GM13977 (cell line): ENCODE data around the gene LAPTM5.

Source experiments
- DNase-seq: peaks from one replicate; pipeline ENCODE4 v3.0.0; 2012; ENCODE audit warnings: low spot score
- in situ Hi-C: fragments of 300-500 bp; cut with MboI; formaldehyde crosslinking; loops from one replicate; pipeline ENCODE4 v1.12.0; 2022; ENCODE audit warnings: low sequenced_read_pairs, low pct_unique_long_range_greater_than_20kb, mixed read lengths, inconsistent platforms; ENCODE audit not compliant: unreplicated experiment
- TF ChIP-seq, protein P1 (sequence below): IDR thresholded peaks from 2 replicates; pipeline ENCODE4 v1.5.1; 2012; ENCODE audit warnings: mild to moderate bottlenecking, control low read depth; ENCODE audit not compliant: insufficient read depth; ENCODE audit errors: extremely low read depth, missing control alignments

Gene LAPTM5

DNA sequence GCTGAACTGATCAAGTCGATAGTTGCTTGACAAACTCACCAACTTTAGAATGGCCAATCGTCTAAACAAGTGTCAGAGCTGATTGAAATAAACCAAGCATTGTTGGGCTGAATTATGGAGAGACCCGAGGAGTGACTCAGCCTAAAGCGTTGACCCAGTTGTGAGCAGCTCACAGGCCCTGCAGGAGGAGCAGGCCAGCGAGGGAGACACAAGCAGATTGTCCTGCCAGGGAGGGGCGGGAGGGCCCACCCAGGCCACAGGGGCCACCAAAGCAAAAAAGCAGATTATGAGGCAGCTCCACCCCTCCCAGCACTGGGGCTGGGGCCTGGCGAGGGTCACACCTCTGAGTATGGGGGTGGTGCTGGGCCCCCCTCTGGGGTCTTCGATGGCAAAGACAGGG, 24.1 kb downstream of the LAPTM5 start:
- in situ Hi-C loops = no loop called here
- TF ChIP-seq, protein P1, sequence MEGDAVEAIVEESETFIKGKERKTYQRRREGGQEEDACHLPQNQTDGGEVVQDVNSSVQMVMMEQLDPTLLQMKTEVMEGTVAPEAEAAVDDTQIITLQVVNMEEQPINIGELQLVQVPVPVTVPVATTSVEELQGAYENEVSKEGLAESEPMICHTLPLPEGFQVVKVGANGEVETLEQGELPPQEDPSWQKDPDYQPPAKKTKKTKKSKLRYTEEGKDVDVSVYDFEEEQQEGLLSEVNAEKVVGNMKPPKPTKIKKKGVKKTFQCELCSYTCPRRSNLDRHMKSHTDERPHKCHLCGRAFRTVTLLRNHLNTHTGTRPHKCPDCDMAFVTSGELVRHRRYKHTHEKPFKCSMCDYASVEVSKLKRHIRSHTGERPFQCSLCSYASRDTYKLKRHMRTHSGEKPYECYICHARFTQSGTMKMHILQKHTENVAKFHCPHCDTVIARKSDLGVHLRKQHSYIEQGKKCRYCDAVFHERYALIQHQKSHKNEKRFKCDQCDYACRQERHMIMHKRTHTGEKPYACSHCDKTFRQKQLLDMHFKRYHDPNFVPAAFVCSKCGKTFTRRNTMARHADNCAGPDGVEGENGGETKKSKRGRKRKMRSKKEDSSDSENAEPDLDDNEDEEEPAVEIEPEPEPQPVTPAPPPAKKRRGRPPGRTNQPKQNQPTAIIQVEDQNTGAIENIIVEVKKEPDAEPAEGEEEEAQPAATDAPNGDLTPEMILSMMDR = no peak
- no peak for DNase-seq

DNA sequence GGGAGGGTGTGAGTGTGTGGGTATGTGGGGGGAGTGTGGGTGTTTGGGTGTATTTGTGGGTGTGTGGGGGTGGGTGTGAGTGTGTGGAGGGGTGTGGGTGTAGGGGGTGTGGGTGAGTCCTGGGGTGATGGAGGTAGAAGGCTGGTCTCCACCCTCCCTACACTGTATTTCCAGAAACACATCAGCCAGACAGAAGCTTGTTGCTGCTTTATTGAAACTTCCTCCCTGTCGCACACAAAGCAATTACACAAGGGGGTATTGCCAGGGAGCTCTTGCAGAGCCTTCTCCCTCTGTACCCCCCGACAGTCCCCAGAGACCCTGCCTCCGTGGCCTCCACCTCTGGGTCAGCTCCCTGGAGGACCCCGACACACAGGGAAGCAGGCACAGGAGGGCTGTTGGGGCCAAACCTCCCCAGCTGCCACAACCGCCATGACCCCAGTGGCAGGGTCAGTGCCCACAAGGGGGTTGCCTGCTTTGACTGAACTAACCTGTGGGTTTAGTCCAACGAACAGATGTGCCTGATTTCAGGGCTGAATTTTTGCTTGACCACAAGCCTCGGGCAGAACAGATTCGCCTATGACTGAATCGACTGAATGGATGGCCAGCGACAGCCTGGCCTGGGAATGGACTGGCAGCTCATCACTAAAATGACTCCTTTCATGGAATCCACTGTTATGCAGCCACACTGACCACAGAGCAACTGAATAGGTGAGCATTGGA, 25.1 kb downstream of the LAPTM5 start:
- in situ Hi-C loops = no loop called here
- TF ChIP-seq, protein P1 = no peak
- peak; percentile 77 for DNase-seq

DNA sequence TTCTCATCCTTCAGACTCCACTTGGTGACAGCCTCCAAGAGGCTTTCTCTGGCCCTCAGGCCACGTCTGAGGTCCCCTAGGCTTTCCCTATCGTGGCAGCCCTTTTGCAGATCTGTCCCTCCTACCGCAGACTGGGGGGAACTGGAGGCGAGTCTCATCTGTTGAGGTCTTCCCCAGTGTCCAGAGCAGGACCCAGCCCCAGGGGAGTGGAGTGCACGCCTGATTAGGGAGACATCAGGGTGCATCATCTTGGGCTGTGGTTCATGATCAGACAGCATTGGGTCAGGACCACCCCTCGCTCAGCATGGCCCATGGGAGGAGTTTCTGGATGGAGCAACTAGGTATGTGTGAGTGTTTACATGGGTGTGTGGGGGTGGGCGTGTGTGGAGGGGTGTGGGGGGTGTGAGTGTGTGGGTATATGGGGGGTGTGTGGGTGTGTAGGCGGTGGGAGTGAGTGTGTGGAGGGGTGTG, 25.7 kb downstream of the LAPTM5 start:
- TF ChIP-seq, protein P1 = no peak
- in situ Hi-C loops = no loop called here
- DNase-seq = no peak

DNA sequence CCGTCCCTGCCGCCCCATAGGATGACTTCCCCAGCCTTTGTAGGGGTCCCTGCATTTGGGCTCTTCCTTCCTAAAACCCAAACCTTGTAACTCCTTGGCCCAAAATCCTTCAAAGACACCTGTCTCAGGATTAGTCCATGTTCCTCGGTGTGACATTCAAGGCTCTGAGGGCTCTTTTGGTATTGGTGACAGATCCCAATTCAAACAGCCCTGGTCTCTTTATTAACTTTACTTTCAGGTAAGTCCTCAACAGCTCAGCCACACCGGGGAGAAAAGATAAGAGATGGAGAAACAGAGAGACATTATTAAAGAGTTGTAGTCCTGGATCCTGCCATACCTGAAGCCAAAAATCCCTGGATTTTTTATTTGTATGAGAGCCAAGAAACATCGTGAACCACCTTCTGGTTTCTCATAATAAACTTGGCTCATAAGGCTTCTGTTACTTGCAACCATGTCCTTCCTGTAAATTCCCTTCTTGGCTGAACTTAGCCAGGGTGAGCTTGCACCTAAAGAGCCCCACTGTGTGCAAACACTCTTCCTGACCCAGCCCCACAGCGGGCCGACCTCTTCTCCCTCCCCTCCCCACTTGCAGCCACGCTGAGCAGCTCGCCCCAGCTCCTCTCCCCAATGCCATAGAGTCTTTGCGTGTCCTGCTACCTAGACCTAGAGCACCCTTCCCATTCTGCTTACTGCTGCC, 26.3 kb downstream of the LAPTM5 start:
- in situ Hi-C loops = no loop called here
- DNase-seq = no peak
- TF ChIP-seq, protein P1 = no peak

DNA sequence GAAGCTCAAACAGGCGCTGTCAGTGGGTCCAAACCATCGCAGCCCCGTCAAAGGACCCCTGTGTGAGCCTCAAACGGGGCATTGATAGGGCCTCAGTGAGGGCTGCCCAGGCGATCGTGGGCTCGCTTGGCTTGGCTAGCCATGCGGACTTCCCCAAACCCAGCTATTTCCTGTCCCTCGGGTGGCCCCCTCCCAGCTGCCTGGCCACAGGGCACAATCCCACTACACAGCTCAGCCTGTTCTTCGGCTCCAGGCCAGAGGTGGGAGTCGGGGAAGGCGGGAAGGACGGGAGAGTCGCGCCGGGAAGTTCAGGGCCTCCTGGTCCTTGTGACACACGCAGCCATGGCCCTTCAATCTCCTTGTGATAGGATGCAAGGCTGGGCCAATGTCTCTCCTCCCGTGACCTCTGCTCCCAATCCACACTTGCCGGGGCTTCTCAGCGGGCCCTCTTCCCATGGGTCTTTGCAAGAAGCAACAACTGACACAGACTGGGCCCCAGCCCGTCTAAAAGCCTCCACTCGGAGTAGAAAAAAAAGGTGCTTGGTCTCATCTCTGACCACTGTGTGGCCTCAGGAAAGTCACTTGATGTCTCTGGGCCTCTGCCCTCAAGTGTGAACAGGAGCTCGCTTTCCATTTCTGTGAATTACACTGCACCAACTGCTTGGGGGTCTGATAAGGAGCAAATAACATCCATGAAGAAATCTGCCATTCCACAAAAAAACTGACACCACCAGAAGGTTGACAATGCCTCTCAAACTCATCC, 27.0 kb downstream of the LAPTM5 start:
- in situ Hi-C loops = no loop called here
- TF ChIP-seq, protein P1 = no peak

DNA sequence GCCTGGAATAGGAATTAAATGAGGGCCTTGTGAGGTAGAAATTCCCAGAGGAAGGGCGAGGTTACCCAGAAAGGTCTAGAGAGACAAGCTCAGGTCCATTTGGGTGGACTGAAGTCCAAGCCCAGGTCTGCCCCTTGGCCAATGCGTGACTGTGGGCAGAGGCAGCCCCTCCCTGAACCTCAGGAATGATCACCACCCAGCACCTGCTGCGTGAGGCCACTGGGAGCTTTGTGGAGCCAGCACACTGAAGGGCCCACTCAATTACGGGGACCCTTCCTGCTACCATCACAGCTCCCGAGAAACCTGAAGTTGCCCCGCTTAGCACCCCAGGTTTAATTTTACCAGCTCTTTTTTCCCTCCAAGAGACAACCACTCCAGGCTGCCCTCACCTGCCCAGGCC, 27.7 kb downstream of the LAPTM5 start:
- DNase-seq = no peak
- in situ Hi-C loops = loop anchor here (10.0 kb wide), 1 partner anchor 55 kb away; no protein-coding TSS in a partner anchor
- TF ChIP-seq, protein P1 = no peak

More for the DNA sequence above, 27.0 kb downstream of the LAPTM5 start:
- DNase-seq = peak; percentile 48
